ENCODE results near the gene CHL1.

DNA sequence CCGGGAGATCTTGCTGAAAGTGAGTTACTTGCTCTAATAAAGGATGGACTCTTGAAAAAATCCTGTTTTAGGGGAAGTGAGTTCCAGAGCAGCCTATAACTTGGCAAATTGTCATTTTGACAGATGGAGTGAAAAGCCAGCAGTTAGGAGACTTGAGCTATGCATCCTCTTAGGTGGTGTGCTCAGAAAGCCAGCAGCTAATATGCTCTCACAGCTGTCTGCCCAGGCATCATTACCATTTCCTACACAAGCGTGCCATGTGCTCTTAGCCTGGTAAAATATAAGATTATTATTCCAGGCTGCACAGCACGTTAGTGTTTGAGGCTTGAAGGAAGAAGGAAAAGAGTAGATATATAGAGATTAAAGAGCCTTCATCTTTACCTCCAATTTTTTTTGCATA is 151.0 kb downstream of the CHL1 start:
- TF ChIP-seq EP300 (IDR thresholded peaks at IDR 0.05; ENCODE audit: borderline replicate concordance in 1 of 2, low read depth in 2 of 2, low read length in 2 of 2) = no peak
- TF ChIP-seq JUND (IDR thresholded peaks at IDR 0.05; ENCODE audit: low read length) = no peak
